OCI-LY7 (cell line): Measurements from ENCODE around the gene MLF1. TPM values are rescaled to one million over a fixed set of nuclear protein-coding genes. Genes with fewer than 3 reads are reported as not detected.

Experiments
- BruUV-seq: library from RNA; stranded (reverse); fragments of 400-500 nt; replicated peaks from 2 replicates; lab custom pipeline; 2021; lab: Mats Ljungman, UMichigan
- CTCF ChIA-PET: fragments of 300-600 bp; sonication (Branson Sonifier 250); formaldehyde crosslinking; loops from one replicate; lab custom pipeline; 2022; ENCODE audit warnings: antibody characterized with exemption; ENCODE audit not compliant: unreplicated experiment; lab: Charles Lee
- POLR2A ChIA-PET: fragments of 300-600 bp; sonication (Branson Sonifier 250); formaldehyde crosslinking; loops from one replicate; lab custom pipeline; 2022; ENCODE audit warnings: antibody characterized with exemption; lab: Charles Lee
- DNase-seq: peaks from one replicate; pipeline ENCODE4 v3.0.0-alpha.2; 2015; ENCODE audit warnings: low spot score
- H2AFZ ChIP-seq: fragments of 200-600 bp; sonication (generic), shearing (Covaris generic); 2 replicates; pipeline ENCODE4 v1.6.1; 2014; ENCODE audit warnings: mild to moderate bottlenecking, antibody characterized with exemption, low read length, moderate library complexity
- H3K27ac ChIP-seq: fragments of 200-600 bp; sonication (generic); 2 replicates; pipeline ENCODE4 v1.5.1; 2014; ENCODE audit warnings: mixed run types, low read depth, mild to moderate bottlenecking, moderate library complexity, low read length, inconsistent platforms; ENCODE audit not compliant: poor library complexity, severe bottlenecking
- H3K36me3 ChIP-seq: fragments of 200-600 bp; sonication (generic); 2 replicates; pipeline ENCODE4 v1.6.1; 2014; ENCODE audit warnings: mild to moderate bottlenecking, antibody characterized with exemption, low read length, moderate library complexity, mixed read lengths; ENCODE audit not compliant: insufficient read depth
- H3K4me1 ChIP-seq: fragments of 200-600 bp; sonication (generic); 2 replicates; pipeline ENCODE4 v1.5.1; 2014; ENCODE audit warnings: mild to moderate bottlenecking, low read length; ENCODE audit not compliant: insufficient read depth, poor library complexity, severe bottlenecking
- H3K4me2 ChIP-seq: fragments of 200-600 bp; sonication (generic); 2 replicates; pipeline ENCODE4 v1.6.1; 2014; ENCODE audit warnings: mild to moderate bottlenecking, low read length
- H3K4me3 ChIP-seq: fragments of 200-600 bp; sonication (generic); 2 replicates; pipeline ENCODE4 v1.5.1; 2014; ENCODE audit warnings: mild to moderate bottlenecking, low read depth, low read length; ENCODE audit not compliant: poor library complexity, severe bottlenecking
- H3K79me2 ChIP-seq: fragments of 200-600 bp; sonication (generic); 2 replicates; pipeline ENCODE4 v1.6.1; 2016; ENCODE audit warnings: low read depth, mild to moderate bottlenecking, low read length, moderate library complexity, mixed read lengths; ENCODE audit not compliant: insufficient read depth
- H3K9me2 ChIP-seq: fragments of 200-600 bp; sonication (generic); 2 replicates; pipeline ENCODE4 v1.6.1; 2016; ENCODE audit warnings: mild to moderate bottlenecking, low read length, mixed read lengths; ENCODE audit not compliant: insufficient read depth
- H3K9me3 ChIP-seq: fragments of 200-600 bp; sonication (generic); 2 replicates; pipeline ENCODE4 v1.6.1; 2014; ENCODE audit warnings: mild to moderate bottlenecking, mixed run types, low read length, mixed read lengths
- H4K20me1 ChIP-seq: fragments of 200-600 bp; sonication (generic); 2 replicates; pipeline ENCODE4 v1.6.1; 2014; ENCODE audit warnings: mild to moderate bottlenecking, antibody characterized with exemption, low read length, moderate library complexity, mixed read lengths; ENCODE audit not compliant: insufficient read depth
- EZH2phosphoT487 ChIP-seq: fragments of 200-600 bp; sonication (generic); IDR thresholded peaks from 2 replicates; pipeline ENCODE4 v1.6.1; 2018; ENCODE audit warnings: low read depth, borderline replicate concordance, mild to moderate bottlenecking, mixed run types, antibody characterized with exemption, low read length, moderate library complexity, mixed read lengths
- intact Hi-C: fragments of 100-400 bp; cut with micrococcal nuclease; formaldehyde crosslinking; loops from one replicate; pipeline ENCODE4 v1.10.0; 2022; ENCODE audit not compliant: unreplicated experiment
- total RNA-seq, 2 experiments: library from RNA; depleted of rRNA in 1 of 2; stranded (reverse); fragments of >200 nt in 1 of 2; shearing (Covaris generic) in 1 of 2; gene quantifications; 2 replicates each; pipeline ENCODE4 v1.2.3, GENCODE V29; 2014 to 2022
- TF ChIP-seq, protein P1 (sequence below): fragments of 200-600 bp; sonication (generic); conservative IDR thresholded peaks from 2 replicates; pipeline ENCODE4 v1.5.1; 2014; ENCODE audit warnings: mild to moderate bottlenecking, antibody characterized with exemption, low read length, moderate library complexity, mixed read lengths

Gene MLF1
- total RNA-seq, 2 experiments from 2014 or later = not detected

DNA sequence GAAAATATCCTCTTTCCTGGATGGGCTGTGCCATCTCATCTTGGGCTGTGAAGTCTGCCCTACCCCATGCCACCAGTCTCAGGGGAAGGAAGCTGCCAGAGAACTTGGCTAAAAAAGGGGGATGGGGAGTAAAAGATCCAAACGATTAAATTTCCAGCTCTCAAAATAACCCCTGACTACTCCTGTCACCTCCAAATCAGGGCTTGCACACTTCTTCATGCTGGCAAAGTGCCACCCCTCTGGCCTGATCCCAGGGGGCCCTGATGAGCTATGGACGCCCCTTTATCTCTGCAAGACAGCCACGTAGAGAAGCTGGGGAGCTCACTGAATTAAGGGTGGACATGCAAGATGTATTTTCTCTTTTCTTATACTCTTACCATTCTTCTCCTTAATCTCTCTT is 1.2 kb upstream of the MLF1 start:
- ChIA-PET POLR2A (interaction anchor here (0.7 to 1.5 kb wide), 5 partner anchors 17 to 49 kb away, joined by 3 to 6 read pairs (median 4); no protein-coding TSS in a partner anchor), CTCF (interaction anchor here (0.6 kb wide), 1 partner anchor 40 kb away, joined by 3 read pairs; no protein-coding TSS in a partner anchor)
- Histone ChIP-seq H3K27ac (no peak overlapping the region), H3K79me2 (no peaks in the 10 kb centered on the region), H2AFZ (no peak overlapping the region), H3K4me2 (no peak overlapping the region), H3K9me3 (no peaks in the 10 kb centered on the region), H4K20me1 (no peaks in the 10 kb centered on the region), H3K36me3 (no peaks in the 10 kb centered on the region), H3K4me1 (no peaks in the 10 kb centered on the region), H3K9me2 (no peaks in the 10 kb centered on the region), H3K4me3 (no peak overlapping the region)
- intact Hi-C loops = no loop called here
- TF ChIP-seq EZH2phosphoT487 = no peak
- TF ChIP-seq, protein P1, sequence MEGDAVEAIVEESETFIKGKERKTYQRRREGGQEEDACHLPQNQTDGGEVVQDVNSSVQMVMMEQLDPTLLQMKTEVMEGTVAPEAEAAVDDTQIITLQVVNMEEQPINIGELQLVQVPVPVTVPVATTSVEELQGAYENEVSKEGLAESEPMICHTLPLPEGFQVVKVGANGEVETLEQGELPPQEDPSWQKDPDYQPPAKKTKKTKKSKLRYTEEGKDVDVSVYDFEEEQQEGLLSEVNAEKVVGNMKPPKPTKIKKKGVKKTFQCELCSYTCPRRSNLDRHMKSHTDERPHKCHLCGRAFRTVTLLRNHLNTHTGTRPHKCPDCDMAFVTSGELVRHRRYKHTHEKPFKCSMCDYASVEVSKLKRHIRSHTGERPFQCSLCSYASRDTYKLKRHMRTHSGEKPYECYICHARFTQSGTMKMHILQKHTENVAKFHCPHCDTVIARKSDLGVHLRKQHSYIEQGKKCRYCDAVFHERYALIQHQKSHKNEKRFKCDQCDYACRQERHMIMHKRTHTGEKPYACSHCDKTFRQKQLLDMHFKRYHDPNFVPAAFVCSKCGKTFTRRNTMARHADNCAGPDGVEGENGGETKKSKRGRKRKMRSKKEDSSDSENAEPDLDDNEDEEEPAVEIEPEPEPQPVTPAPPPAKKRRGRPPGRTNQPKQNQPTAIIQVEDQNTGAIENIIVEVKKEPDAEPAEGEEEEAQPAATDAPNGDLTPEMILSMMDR = no peak
- DNase-seq = no peak
- BruUV-seq = no TSS peak

DNA sequence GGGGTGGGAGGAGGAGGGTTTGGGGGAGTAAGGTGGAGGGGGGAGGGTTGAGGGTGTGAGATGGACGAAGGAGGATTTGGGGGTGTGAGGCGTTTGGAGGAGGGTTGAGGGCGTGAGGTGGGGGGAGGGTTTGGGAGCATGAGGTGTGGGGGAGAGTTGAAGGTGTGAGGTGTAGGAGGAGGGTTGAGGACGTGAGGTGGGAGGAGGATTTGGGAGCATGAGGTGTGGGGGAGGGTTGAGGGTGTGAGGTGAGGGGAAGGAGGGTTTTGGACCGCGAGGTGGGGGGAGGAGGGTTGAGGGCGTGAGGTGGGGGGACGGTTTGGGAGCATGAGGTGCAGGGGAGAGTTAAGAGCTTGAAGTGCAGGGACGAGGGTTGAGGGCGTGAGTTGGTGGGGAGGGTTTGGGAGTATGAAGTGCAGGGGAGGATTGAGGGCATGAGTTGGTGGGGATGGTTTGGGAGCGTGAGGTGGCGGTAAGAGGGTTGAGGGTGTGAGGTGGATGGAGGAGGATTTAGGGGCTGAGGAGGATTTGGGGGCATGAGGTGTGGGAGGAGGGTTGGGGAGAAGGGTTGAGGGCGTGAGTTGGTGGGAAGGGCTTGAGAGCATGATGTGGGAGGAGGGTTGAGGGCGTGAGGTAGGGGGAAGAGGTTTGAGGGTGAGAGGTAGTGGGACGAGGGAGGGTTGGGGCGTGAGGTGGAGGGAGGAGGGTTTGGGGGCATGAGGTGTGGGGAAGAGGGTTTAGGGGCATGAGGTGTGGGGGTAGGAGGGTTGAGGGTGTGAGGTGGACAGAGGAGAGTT is 1.2 kb downstream of the MLF1 start:
- Histone ChIP-seq H3K9me2 (no peaks in the 10 kb centered on the region), H2AFZ (no peak overlapping the region), H3K79me2 (no peaks in the 10 kb centered on the region), H3K9me3 (no peaks in the 10 kb centered on the region), H3K4me1 (no peaks in the 10 kb centered on the region), H3K4me2 (no peak overlapping the region), H3K36me3 (no peaks in the 10 kb centered on the region), H3K27ac (no peak overlapping the region), H3K4me3 (no peak overlapping the region), H4K20me1 (no peaks in the 10 kb centered on the region)
- ChIA-PET CTCF (no interaction called here), POLR2A (no interaction called here)
- intact Hi-C loops = no loop called here
- TF ChIP-seq, protein P1 = no peak
- no peak for TF ChIP-seq EZH2phosphoT487
- no peak for DNase-seq
- BruUV-seq = no TSS peak

DNA sequence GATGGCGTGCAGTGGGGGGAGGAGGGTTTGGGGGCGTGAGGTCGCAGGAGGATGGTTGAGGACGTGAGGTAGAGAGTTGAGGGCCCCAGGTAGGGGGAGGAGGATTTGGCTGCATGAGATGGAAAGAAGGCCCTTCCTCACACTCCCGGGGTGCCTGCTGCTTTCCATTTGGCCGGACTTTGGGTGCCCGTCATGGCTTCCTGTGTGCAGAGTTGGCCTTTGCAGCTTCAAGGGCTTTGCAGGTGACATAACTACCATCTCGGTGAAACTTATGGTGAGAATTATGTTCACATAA is 1.7 kb downstream of the MLF1 start:
- ChIA-PET CTCF (no interaction called here), POLR2A (no interaction called here)
- Histone ChIP-seq H3K4me2 (no peak overlapping the region), H3K4me3 (no peak overlapping the region), H3K9me3 (no peaks in the 10 kb centered on the region), H3K79me2 (no peaks in the 10 kb centered on the region), H2AFZ (no peak overlapping the region), H3K27ac (no peak overlapping the region), H3K36me3 (no peaks in the 10 kb centered on the region), H4K20me1 (no peaks in the 10 kb centered on the region), H3K9me2 (no peaks in the 10 kb centered on the region), H3K4me1 (no peaks in the 10 kb centered on the region)
- intact Hi-C loops = no loop called here
- BruUV-seq = no TSS peak
- no peak for DNase-seq
- TF ChIP-seq, protein P1 = no peak
- TF ChIP-seq EZH2phosphoT487 = no peak
